HG03378 (cell line): ENCODE measurements around the gene ZGPAT.
"Not testable (repeated sequence)": the region's sequence is repeated elsewhere in the genome, so short reads cannot be mapped to it uniquely, and the experiment has no call there.

Source experiments
- ATAC-seq: cut with Tn5 transposase; IDR thresholded peaks from one replicate; pipeline ENCODE4 v1.9.1; 2021; ENCODE audit warnings: mild to moderate bottlenecking, moderate library complexity; ENCODE audit not compliant: unreplicated experiment

The ZGPAT gene

DNA sequence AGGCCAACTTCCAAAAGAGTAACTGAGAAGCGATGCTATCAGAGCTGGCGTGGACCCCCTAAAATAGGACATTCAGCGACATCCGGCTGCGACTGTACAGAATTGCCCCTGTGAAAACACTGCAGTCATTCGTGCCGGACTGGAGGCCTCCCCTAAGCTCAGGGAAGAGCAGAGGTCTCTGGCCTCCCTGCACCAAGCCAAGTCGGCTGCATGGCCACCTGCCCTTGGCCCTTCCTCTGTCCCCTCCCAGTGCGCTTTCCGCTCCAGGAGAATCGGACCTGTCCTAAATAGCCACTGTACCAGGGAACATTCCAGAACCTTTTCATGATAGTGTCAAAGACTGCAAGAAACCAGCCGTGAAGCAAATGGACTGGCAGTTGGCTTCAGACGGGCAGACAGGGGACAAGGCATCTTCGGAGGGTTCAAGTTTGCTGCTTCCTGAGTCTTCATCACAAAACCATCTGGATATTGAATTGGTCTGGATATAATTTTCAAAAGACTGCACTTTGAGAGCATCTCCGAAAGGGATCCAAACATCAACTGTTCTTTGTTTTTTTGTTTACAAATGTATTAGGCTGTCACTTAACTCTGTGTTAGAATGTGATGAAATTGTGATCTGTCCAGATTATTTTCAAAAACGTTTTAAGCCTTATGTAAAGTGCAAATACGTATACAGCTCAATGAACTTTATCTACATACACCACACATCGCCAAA is 48.3 kb downstream of the ZGPAT start:
- no peak for ATAC-seq

DNA sequence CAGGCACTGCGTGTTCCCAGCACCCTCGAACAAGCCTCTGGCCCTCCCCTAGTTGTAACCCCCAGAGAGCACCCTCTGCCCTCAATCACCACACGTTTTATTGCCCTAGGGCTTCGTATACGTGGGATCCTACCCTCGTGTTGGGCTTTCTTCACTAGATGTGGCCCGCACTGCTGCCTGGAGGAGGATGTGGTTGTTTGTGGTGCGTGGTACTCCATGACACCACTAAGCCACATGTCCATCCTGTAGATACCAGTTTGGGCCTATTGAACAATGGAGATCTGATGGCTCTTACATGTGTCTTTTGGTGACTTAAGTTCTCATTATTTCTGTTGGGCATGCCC is 48.8 kb downstream of the ZGPAT start:
- ATAC-seq: no peak

DNA sequence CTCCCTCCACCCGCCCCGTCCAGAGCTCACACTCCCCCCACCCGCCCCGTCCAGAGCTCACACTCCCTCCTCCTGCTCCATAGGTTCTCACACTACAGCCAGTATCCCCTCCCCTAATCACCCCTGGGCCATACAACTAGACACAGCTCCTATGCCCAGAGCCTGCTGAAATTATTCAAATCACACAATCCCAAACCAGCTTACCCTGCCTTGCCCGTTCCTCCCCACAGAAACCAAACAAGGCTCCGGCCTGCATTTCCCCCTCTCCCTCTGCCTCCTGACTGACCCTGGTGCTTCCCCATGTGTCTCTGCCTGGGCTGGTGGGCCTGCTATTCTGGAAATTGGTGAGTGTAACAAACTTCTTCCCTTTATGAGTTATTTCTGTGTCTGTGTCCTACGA is 50.3 kb downstream of the ZGPAT start:
- no peak for ATAC-seq

DNA sequence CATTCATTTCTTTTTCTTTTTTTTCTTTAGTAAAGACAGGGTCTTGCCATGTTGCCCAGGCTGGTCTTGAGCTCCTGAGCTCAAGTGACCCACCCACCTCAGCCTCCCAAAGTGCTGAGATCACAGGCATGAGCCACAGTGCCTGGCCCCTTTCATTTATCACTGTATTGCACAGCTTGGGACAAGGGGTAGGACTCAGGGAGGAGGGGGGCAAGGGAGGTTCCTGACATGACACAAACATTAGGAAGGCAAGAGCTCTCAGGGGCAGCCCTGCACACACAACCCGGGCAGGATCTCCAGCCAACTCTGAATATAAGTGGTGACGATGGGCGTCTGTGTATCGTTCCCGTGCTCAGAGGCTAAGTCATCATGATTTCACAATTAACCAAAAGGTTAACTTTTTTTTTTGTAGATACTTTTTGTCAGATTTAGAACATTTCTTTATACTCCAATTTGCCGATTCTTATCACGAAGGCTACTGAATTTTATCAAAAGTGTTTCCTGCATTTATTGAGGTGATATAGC is 51.6 kb downstream of the ZGPAT start:
- no peak for ATAC-seq

DNA sequence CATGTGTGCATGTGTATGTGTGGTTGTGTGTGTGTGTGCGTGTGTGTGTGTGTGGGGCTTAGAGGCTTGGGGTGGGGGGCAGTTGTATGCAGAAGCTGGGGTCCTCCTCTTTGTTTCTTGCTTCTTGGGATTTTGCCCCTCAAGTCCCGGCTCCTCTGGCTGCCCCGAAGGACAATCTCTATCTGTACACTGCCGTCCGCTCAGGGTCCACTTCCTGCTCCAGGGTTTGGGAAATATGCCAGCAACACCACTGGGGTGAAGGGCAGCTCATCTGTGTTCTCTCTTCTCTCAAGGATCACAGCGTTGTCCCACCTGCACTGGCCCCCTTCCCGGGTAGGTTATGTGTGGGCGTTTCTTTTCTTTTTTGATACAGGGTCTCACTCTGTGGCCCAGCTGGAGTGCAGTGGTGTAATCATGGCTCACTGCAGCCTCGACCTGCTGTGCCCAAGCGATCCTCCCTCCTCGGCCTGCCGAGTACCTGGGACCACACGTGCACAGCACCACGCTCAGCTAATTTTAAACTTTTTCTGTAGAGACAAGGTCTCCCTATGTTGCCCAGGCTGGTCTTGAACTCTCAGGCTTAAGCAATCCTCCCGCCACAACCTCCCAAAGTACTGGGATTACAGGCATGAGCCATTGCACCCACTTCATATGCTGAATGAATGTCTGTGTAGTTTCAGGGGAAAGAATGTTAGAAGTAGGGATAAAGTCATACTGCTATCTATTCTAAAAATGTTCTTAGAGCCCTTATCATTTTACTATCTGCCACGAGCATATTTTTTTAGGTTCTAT is 57.4 kb downstream of the ZGPAT start:
- ATAC-seq: no peak

DNA sequence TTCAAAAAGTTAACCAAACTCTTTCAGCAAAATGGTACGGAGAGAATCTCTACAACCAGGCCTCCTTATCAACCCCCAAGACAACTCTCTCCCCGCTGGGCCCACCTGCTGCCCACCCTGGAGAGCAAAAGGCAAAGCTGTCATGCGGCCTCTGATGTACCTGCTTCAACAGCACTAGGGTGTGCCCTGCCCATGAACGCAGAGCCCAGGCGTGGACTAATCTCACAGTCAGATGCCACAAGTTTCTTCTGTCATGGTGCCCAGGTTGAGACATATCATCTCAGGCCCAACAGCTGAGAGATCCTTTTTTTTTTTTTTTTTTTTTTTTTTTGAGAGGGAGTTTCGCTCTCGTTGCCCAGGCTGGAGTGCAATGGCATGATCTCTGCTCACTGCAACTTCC is 58.1 kb downstream of the ZGPAT start:
- ATAC-seq: no peak

DNA sequence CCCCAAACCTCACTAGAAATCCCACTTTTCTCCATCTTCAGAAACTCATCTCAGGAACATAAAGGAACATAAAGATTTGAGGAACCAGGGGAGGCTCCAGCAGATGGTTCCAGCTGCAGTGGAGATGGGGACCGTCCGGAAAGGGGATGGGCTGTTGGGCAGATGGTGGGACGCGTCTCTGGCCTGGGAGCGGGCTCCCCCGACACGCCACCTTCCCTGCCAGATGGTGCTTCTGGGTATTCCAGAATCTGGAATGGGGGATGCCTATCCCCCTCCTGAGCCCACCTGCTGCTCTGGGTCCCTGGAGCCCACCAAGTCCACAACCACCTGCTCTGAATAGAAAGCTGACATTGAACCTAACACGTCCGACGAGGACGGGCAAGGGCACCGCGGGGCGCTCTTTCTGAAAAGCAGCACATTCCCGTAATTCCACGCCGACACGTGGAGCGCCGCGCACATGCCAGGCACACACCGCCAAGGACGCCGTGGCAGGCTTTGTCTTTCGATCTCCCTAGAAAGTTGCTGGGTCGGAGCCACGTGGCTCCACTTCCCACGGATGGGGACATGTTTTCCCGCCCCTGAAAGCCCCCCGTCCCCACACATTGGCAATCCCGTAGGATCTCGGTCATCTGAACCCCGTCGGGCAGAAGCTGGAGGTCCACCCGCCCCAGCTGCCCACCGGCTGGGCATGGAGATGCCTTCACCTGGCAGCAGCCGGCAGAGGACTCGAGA is 59.0 kb downstream of the ZGPAT start:
- ATAC-seq: no peak

DNA sequence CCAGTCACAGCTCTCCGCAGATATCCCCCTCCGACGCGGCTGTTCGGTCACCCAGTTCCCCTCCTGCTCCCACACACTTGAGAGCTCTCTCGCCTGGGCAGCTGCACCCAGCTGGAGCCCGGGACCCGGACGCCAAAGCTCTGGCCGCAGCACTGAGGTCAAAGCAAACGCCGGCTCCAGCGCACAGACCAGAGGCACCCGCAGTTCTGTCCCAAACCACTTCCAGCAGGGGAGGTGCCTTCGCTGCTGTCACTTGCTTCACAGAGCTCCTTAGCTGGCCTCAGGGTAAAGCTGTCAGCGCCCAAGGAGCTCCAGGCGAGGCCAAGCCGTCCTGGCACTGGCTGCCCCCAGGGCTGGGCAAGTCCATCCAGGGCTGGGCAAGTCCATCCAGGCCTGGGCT is 59.6 kb downstream of the ZGPAT start:
- no peak for ATAC-seq

DNA sequence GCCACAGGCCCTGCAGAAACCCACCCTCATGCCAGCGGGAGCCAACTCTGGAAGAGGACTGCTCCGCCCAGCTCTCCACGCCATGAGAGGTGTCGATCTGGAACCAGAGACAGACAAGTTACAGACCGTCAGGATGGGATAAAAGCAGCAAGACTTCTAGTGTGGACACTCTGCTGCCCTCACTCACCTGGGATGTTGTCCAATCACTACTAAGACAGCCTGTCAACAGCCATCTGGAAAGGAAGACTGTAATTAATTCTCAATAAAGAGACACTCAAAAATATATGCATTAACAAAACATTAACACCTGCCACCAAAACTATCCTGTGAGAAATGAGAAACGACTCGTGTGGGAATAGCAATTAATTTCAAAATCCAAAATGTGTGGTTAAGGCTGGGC is 60.0 kb downstream of the ZGPAT start:
- no peak for ATAC-seq

DNA sequence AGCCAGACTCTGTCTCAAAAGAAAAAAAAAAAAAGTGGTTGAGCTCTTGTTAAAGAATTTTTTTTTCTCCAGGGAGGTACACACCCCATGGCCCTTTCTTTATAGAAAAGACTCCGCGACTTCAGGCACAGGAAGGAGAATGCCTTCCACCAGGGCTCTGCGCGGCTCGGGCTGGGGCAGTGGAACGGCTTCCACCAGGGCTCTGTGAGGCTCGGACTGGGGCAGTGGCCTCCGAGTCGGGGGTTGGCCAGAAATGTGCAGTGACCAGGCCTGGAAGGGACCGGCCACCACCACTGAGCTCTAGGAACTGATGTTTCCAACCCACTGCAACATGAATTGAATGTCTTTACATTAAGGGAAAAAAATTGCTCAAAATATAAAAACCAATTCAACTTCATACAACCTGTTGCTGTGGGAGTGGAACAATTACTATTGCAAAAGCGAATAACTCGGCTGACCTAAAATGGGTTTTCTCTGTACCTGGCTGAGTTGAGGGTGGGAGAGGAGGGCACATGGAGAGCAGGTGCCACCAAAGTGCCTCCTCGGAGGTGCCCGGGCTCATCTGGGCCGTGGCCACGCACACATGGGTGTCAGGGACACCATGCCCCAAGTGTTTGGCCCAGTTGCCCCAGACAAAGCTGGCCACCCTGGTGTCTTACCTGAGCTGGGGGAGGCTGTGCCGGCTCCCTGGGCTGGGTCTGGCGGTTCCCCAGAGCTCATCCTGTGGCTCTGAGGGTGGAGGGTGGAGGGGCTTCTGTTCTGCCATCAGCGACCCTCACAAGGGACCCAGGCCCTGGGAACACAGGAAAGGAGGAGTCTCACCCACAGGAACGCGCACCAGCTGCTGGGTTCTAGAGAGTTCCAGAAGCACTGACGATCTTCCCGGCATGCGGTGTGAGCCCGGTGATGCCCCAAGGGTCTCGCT is 61.0 kb downstream of the ZGPAT start:
- no peak for ATAC-seq

DNA sequence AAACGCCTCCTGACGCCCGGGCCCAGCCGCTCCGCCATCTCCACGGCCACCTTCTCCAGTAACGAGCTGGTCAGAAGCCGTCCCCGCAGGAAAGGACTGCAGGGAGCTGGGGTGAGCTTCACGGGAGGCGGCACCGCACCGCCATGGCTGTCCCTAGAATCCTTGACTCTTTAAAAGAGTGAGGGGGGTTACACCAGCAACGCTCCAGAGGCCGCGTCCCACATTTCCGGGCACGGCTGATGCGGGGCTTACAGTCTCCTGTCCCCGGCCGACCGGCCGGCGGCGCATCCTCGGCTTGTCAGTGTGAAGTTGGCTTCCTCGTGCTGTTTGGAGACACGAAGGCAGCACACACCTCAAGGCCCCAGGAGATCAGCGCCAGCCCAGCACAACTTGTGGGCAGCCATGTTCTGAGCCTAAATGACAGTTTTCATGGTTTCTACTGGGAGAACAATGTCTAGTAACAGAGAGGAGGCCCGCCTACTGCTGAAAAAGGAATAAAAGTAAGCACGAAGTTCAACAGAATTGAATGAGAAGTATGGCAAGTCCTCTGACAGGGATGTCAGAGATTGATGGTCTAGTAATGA is 62.1 kb downstream of the ZGPAT start:
- ATAC-seq: no peak

DNA sequence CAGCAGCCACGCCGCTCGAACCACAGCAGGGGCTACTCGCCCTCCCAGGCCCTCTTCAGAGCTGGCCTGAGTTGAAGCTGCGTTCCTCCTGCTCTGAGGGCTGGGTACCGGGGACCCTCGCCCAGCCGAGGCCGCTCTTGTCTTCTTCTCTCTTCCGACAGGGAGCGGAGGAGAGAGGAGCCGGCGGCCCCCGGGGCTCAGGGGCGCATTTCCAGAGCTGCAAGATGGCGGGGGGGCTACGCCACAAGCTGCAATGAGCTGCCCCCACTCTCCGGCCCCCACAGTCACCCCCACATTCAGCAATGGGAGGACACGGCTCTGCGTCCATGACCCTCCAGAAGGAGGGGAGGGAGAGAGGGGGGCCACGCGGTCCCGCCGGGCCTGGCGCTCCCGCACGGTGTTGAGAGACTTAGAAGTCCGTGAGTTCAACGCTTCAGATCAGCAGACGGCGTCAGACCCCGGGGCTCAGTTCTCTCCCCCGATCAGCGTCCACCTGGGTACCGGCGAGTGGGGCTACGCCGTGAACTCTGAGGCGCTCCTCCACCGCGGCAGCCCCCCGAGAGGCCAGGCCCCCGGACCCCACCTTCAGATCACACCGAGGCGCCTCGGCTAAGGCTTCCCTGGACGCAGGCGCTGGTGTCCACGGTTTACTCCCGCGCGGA is 63.3 kb downstream of the ZGPAT start:
- no peak for ATAC-seq

DNA sequence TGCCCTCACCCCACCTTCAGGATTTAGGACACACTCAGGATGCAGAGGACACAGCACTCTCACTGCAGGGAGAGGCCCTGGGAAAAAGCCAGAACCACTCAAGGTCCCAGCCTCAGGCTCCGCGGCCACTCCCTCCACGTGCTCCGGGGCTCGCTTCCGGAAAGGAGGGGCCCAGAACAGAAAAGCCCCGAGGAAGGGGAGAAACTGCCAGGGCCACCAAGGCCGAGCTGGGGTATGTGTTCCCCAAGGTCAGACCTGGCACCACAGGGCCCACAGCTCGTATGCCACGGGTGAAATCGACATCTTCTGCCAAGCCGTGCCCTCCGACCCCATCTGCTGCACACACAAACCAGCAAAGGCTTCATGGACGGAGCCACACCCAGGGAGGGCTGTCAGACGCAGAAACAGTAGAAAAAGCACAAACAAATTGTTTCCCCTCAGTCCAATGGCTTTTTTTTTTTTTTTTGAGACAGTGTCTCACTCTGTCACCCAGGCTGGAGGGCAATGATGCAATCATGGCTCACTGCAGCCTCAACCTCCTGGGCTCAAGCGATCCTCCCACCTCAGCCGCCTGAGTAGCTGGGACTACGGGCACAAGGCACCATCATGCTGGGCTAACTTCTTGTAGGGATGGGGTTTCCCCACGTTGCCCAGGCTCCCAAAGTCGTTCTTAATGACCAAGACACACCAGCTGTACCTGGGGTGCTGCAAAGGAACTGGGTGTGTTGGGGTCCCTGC is 65.1 kb downstream of the ZGPAT start:
- no peak for ATAC-seq

DNA sequence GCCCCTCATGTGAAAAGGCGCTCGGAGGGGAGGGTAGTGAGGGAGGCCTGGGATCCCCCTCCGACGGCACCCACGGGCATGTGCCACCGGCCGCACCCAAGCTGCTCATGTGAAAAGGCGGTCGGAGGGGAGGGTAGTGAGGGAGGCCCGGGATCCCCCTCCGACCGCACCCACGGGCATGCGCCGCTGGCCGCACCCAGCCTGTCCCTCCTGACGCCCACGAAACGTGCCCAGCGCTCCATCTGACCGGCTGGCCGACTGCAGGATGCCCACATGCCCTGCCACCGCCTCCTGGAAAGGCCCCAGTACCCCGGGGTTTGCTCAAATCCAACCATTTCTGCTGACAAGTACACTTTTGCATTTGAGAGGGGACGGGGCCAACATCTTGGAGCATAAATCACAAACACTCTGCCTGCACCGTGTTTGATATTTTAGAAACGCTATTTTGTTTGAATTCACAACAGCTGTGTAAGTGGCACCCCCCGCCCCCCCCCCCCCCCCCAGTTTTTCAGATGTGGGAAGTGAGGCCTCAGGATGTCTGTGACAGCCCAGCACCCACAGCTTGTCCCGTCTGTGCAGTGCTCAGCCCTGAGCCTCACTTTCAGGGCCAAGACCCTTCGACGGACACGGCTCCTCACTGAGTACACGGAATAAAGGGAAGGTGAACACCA is 65.9 kb downstream of the ZGPAT start:
- no peak for ATAC-seq

DNA sequence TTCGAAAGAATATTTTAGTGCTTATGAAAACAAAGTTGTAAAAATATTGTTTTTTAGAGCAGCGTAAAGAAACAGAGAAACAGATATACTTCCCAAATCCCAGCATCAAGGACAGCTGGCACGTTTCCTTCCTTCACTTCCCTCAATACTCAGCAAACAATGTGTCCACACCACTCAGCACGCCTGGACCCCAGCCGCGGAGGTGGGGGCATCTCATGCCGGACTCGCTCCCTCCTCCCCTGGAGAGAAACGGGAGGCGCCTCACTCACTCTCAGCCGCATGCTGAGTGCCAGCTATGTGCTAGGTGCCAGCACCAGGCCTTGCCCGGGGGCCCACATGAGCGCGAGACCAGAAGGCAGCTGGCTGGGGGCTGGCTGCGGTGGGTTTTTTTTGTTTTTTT is 66.5 kb downstream of the ZGPAT start:
- ATAC-seq: no peak

DNA sequence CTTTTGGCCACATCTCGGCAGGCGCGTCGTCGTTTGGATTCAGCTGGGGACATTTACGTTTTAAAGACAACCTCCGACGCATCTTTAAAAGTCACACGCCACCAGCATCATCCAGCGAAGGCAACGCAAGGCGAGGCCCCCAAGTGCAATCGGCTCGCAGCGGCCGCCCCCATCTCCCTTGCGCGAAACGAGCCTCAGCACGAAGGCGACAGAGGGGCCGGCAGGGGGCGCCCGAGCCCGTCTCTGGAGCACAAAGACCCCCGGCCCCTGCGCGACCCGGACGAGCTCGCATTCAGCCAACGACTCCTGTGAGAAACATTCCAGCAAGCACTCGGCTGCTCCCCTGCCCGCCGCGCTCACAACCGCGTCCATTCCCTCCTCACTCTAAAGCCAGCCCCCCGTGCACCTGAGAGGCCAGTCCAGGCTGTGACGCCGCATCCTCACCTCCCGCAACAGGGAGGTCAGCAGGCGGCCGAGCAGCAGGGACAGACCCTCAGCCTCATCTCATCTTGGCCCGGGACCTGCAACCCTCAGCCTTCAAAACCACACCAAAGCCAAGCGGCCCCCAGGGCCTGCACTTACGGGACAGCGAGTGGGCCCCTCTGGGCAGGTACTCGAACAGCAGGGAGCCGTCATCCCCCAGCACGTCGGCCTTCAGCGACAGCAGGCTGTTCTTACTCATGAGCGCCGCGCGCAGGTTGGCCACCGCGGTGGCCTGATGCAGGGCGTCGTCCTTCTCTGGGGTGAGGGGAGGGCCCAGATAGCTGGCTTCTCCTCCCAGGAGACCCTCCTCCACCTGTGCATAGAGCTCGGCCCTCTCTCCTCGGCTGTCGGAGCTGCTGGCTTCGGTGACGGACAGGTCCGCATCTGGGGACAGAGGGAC is 67.5 kb downstream of the ZGPAT start:
- no peak for ATAC-seq

DNA sequence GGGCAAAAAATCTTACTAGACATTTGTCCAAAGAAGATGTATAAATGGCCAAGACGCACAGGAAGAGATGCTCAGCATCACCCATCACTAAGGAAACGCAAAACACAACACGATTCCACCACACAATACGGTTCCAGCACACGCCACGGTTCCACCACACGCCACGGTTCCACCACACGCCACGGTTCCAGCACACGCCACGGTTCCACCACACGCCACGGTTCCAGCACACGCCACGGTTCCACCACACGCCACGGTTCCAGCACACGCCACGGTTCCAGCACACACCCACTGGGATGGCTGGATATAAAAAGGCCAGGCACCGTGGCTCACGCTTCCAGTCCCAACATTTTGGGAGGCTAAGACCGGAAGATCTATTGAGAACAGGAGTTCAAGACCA is 69.0 kb downstream of the ZGPAT start:
- ATAC-seq: not testable (repeated sequence)

DNA sequence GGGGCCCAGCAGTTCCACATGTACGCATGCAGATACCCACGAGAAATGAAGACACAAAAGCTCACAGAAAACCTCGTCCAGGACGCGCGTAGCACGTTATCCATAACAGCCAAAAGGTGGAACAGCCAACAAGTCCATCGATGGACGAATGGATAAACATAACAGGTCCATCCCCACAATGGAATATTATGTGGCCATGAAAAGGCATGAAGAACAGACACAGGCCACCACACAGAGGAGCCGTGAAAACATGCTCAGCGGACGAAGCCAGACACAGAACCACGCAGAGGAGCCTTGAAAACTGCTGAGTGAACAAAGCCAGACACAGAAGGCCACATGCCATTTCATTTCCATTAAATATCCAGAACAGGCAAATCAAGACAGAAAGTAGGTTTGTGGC is 69.8 kb downstream of the ZGPAT start:
- no peak for ATAC-seq
